ENCODE data around the gene PCK1.
A peak's percentile ranks its signal among the peaks of the same experiment; 100 is the strongest.

Gene PCK1

GRCh38 chr20:57588596-57588995 is 27.7 kb downstream of the PCK1 start:
- DNase-seq (ENCODE audit: low spot score), result no peak

- no peak for DNase-seq (ENCODE audit: low spot score)
Observed at GRCh38 chr20:57589123-57589727, 28.3 kb downstream of the PCK1 start.

DNA sequence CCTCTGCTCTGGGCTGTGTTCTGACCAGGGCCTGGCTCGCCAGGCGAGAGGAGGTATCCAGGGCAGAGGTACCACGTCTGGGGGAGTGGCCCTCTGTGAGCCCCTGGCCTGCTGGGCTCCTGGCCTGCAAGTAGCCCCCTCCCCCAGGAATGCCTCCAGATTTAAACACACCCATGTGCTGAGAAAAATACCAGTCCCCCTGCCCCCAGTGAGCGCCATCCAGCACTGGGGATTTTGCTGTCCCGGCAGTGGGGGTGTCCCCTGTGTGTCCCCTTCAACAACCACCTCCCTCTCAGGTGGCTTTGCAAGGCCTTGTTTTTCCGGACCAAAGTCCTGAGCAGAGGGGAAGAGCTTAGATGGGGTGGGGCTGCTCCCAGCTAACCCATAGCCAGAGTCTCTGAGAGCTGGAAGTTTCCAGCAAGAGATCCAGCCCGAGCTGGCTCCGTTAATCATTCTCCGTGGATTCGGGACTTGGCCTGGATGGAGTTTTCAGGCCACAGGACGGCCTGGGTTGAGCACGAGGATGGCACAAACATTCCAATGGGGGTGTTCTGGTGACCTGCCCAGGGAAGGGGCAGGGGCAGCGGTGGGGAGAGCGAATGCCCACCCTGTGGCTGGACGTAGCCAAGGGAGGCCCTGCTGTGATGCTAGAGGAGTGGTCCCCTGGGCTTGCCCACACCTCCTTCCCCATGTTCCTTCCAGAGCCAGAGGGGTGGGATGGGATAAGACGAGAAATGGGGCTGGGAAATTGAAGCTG is 29.0 kb downstream of the PCK1 start:
- DNase-seq (ENCODE audit: low spot score), result no peak

DNA sequence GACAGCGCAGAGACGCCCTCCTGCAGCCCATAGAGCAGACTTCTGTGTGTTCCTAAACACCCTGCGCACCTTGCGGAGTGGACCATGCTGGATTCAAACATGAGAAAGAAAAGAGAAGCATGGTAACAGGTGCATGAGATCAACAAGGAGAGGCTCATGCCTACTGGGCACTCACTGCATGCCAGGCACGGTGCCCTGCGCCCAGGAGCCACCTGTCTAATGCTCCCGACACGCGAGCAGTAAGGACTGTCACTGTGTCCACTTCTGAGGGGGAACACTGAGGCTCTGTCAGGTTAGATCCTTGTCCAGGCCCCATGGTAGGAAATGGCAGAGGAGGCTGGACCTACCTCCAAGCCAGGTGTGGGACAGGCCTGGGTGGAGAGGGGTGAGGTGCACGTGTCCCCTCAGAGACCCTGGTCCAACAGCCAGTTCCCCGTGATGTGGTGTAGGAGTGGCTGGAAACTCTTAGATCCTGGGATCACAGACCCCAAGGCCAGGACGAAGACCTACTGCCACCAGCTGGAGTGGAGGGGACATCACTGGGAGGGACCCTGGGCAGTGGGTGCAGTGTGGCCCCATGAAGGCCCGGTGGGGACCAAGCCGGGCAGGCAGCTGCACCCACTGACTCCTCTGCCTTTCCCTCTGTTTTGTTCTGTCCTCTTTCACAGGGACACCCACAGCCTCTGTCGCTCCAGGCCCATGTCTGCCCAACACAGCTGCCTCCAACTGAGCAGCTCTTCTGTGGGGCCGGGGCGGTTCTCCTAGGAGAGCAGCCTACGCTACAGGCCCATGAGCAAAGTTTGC is 29.8 kb downstream of the PCK1 start:
- no peak for DNase-seq (ENCODE audit: low spot score)

DNA sequence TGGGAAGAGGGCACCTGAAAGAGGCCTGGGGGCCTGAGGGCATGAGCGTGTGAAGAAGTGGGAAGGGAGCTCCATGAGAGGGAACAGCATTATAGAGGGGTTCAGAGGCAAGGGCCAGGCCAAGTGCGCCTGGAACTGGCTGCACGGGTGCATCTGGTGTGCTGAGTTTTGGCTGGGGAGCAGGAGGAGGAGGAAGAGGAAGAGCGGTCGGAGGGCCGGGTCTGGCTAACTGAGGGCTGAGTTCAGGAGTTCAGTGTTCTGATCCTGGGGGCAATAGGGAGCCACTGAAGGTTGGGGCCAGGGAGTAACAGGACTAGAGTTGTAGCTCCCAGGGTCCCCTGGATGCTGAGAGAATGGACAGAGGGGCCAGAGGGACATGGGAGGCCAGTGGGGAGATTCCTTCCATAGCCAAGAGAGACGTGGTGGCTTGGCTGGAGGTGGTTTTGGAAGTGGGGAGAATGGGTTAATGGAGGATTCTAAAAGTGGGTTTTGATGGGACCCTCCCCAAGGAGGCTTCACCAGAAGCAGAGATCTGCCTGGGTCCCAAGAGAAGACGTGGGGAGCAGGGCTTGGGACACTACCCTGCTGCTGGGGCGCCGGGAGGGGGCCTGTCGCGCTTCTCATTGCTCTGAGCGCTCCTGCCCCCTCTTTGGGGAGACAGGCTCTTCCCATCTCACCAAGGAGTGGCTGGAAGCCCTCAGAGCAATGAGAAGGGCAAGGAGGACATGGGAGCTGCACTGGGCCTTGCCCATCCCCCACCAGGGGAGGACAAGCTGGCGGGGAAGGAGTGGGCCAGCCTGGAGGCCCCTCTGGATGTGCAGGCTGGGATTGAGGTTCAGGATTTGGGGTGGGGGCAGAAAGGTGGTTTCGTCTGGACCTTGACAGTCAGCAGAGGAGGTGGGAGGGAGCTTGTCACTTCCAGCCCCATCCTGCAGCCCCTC is 30.6 kb downstream of the PCK1 start:
- DNase-seq (ENCODE audit: low spot score), result no peak

- no peak for DNase-seq (ENCODE audit: low spot score)
Observed at GRCh38 chr20:57592263-57593092, 31.6 kb downstream of the PCK1 start.

- DNase-seq (ENCODE audit: low spot score), result no peak
Observed at GRCh38 chr20:57593134-57593886, 32.4 kb downstream of the PCK1 start.

GRCh38 chr20:57594092-57594951 is 33.4 kb downstream of the PCK1 start:
- peak; percentile 59 for DNase-seq (ENCODE audit: low spot score)

- DNase-seq (ENCODE audit: low spot score), result no peak
Observed at GRCh38 chr20:57595041-57596030, 34.4 kb downstream of the PCK1 start.

DNA sequence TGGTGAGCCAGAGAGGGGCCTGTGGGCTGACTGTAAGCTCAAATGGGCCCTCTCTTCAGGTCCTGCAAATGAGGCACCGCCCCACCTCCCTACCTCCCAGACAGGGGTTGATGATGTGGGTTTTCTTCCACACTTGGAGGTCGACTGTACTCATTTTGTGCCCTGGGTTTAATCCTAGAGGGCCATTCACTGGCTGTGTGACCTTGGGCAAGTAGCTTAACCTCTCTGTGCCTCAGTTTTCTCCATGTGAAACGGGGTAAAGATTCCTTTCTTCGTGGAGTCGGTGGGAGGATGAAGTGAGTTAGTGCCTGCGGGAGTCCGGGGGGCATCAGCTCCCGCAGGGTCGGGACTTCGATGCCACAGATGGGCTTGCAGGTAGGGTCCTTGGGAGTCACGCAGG is 35.4 kb downstream of the PCK1 start:
- DNase-seq (ENCODE audit: low spot score), result no peak

DNA sequence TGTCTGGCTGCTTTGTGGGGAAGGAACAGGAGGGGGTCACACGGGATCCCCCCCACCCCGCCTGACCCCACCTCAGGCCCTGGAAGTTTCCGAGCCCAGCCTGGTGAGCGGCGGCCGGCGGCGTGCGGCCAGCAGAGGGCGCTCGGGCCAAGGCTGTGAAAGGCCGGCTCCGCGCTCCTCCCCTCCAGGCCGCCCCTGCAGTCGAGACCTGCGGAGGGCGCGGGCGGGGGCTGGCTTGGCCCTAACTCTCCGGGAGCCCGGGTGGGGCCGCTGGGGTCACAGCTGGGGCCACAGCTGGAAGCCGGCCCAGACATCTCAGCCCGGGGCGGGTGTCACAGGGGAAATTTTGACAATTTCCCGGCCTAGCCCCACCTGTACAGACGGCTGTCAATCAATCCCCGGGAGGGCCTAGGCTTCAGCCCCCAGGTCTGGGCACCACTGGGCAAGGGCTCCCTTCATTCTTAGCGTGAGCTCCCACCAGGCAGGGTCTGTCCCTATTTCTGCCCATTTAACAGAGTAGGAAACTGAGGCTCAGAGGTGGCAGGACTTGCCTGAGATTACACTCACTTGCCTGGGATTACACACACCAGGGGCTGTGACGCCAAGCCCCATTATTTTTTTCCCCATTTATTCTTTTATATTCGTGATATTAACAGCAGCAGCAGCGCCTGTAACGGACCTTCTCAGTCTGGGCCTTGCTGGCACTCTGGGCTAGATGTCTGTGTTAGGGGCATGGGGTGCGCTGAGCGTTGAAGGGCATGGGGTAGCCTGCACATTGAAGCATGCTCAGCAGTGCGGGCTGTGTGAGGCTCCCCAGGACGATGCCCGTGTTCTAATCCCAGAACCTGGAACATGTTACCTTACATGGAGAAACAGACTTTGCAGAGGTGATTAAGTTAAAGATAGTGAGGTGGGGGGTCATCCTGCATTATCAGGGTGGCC is 36.4 kb downstream of the PCK1 start:
- DNase-seq (ENCODE audit: low spot score), result peak; percentile 58

DNA sequence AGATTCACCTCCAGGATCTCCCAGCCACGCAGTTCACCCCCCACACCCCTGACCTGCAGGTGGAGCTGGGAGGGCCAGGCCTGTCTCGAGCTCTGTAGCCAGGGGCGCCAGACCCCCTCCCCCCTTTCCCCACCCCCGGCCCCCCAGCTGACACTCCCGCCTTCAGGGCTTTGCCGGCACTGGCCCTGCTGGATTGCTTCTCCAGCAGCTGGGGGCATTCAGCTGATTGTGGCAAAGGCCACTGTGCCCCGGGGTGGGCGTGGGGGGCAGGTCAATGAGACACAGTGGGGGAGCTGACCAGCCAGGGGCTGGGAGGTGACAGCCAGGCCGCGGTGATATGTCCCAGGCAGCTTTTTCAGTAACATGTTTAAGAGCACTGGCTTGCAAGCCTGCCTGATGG is 37.1 kb downstream of the PCK1 start:
- no peak for DNase-seq (ENCODE audit: low spot score)

DNA sequence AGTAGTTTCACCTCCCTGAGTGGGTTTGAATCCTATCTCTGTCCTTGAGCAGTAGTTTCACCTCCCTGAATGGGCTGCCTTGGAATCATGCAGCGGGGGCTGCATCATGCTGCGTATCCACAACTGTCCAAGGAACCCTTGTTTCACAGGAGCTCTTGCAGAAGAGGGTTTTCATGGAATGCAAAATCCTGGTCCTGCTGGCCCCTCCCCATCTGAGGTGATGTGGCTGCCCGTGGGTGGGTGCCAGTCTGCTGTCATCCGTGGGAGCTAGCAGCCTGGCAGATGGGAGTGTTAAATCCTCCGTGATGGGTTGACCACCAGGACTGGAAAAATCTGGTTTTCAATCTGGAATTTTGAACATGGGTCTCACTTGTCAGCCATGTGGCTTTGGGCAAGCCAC is 37.6 kb downstream of the PCK1 start:
- no peak for DNase-seq (ENCODE audit: low spot score)

DNA sequence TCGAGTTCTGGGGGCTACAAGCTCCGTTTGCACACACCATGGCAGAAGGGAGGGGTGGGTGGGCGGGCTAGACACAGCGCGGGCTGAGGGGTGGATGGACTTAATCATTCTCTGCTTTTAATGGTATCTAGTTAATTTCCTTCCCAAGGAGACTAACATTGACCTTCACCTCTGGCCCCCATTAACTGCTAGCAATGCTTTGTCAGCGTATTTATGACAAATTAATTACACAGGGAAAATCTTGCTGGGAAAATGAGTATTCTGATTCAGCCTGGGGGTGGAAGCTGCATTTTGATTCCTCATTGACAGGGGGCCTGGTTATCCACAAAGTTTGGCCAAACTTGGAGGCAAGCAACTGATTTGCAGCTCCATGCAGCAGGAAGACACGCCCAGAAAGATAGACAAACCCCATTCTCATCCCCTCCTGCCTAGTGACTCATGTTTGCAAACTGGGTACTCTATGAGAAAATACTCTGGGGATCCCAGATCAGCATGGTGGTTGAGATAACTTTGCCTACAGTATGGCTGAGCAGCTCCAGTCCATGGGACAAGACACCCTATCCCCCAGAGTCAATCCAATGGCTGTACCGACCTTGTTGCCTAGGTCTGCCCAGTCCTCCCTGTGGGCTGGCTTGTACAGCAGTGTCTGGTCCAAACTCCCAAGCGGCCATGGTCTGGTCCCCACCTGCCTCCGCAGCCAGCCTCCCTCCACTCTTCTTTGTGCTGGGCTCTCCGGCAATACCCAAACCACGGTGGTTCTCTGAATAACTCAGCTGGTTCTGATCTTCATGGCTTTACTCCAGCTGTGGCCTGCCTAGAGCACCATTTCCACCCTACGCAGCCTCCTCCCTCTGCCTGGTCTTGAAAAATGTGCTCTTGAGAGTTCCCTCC is 39.7 kb downstream of the PCK1 start:
- DNase-seq (ENCODE audit: low spot score), result no peak

DNA sequence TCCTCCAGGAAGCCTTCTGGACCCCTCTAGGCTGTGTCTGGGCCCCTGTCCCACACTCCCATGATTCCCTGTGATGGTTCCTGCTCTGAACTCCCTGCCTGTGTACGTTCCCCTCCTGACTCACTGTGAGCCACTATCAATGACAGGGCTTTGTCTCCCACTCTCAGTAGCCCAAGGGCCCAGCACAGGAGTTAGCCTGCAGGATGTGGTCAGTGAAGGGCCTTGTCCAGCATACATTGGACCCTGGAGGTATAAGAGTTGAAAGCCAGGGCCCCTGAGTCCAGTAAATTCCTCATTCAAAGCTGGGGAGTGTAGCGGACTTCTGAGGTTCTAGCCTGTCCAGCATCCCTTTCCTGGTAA is 40.3 kb downstream of the PCK1 start:
- DNase-seq (ENCODE audit: low spot score), result no peak

- no peak for DNase-seq (ENCODE audit: low spot score)
Observed at GRCh38 chr20:57601737-57602136, 40.8 kb downstream of the PCK1 start.

All from SK-N-DZ (cell line).